GM10266 (cell line): ENCODE results near the gene SPTBN2.

Experiments
- DNase-seq: peaks from one replicate; pipeline ENCODE4 v3.0.0; 2012; ENCODE audit errors: extremely low spot score
- TF ChIP-seq, protein P1 (sequence below): IDR thresholded peaks from 2 replicates; pipeline ENCODE4 v1.5.1; 2012; ENCODE audit warnings: mild to moderate bottlenecking, low read depth; ENCODE audit not compliant: control insufficient read depth, insufficient read depth; ENCODE audit errors: missing control alignments

SPTBN2 gene

GRCh38 chr11:66749091-66749490 is 20.1 kb upstream of the SPTBN2 start:
- DNase-seq, result no peak
- TF ChIP-seq, protein P1, sequence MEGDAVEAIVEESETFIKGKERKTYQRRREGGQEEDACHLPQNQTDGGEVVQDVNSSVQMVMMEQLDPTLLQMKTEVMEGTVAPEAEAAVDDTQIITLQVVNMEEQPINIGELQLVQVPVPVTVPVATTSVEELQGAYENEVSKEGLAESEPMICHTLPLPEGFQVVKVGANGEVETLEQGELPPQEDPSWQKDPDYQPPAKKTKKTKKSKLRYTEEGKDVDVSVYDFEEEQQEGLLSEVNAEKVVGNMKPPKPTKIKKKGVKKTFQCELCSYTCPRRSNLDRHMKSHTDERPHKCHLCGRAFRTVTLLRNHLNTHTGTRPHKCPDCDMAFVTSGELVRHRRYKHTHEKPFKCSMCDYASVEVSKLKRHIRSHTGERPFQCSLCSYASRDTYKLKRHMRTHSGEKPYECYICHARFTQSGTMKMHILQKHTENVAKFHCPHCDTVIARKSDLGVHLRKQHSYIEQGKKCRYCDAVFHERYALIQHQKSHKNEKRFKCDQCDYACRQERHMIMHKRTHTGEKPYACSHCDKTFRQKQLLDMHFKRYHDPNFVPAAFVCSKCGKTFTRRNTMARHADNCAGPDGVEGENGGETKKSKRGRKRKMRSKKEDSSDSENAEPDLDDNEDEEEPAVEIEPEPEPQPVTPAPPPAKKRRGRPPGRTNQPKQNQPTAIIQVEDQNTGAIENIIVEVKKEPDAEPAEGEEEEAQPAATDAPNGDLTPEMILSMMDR, result no peak

DNA sequence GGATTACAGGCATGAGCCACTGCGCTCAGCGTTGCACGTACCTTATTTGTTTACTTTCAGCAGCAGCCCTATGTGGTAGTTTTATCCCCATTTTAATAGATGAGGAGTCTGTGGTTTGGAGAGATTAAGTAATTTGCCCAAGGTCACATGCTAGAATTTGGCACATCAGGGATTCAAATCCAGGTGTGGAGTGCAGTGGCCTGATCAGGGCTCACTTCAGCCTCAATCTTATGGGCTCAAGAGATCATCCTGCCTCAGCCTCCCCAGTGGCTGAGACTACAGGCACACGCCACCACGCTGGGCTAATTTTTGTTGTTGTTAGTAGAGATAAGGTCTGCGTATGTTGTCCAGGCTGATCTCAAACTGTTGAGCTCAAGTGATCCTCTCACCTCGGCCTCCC is 18.5 kb upstream of the SPTBN2 start:
- DNase-seq, result no peak
- TF ChIP-seq, protein P1, result no peak

DNA sequence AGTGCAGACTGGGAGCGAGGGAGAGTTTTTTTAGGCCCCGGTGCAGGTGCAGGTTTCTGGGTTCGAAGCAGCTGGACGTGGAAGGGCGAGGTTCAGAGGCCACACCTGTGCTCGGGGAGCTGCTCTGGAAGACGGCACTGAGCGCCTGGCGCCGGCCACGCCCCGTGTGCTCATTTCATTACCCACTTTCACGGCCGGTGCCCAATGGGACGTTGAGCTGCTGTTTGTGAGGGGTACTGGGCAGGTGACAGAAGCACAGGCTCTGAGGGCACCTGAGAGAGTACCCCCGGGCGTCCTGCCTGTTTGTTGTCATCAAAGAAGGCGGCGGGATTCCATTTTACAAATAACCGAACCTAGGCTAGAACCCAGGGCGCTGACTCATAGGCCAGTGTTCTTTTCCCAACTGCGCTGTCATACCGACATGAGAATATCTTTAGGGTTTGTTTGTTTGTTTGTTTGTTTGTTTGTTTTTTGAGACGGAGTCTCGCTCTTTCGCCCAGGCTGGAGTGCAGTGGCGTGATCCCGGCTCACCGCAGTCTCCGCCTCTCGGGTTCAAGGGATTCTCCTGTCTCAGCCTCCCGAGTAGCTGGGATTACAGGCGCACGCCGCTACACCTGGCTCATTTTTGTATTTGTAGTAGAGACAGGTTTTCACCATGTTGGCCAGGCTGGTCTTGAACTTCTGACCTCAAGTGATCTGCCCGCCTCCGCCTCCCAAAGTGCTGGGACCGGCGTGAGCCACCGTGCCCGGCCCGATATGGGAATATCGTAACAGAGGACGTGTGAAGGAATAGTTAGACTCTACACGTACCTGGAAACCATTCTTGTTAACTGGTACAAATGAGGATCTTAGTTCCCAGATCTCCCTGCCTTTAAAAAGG is 16.6 kb upstream of the SPTBN2 start:
- TF ChIP-seq, protein P1, result no peak
- DNase-seq, result peak; percentile 69

DNA sequence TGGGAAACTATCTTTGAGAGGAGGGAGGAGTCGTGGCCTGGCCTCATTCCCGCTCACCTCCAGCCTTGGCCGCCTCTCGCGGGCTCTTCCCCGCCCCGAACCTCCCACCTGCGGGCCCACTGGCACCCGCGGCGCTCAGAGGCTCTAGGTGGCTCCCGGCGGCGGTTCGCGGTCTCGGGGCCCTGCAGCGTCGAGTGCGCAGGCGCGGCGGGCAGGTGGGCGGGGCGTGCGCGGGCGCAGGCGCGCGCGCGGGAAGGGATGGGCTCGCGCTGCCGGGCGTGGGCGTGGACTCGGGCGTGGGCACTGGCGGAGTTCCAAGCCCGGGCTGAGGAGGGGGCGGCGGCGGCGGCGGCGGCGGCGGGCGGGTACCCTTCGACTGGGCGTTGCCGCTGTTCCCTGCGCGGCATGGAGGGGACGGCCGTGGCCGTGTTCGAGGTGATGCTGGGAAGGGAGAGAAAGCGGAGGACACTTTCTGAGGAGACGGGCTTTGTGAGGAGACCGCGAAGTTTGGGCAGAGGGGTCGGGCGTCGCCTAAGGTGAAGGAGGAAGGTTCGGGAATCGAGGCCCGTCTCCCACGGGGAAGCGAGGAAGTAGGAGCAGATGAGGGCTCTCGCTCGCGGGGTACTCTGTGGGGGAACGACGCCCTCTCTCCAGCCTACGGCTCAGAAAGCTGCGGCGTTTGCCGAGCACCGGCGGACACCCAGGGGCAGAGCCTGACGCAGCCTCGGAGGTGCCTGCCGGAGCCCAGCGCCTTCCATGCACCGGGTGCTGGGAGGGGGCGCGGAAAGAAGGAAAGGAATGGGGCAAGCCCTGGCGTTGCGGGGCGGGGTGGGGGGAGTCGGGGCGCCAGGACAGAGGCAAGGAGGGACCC is 15.7 kb upstream of the SPTBN2 start:
- DNase-seq, result peak; percentile 98
- TF ChIP-seq, protein P1, result no peak

DNA sequence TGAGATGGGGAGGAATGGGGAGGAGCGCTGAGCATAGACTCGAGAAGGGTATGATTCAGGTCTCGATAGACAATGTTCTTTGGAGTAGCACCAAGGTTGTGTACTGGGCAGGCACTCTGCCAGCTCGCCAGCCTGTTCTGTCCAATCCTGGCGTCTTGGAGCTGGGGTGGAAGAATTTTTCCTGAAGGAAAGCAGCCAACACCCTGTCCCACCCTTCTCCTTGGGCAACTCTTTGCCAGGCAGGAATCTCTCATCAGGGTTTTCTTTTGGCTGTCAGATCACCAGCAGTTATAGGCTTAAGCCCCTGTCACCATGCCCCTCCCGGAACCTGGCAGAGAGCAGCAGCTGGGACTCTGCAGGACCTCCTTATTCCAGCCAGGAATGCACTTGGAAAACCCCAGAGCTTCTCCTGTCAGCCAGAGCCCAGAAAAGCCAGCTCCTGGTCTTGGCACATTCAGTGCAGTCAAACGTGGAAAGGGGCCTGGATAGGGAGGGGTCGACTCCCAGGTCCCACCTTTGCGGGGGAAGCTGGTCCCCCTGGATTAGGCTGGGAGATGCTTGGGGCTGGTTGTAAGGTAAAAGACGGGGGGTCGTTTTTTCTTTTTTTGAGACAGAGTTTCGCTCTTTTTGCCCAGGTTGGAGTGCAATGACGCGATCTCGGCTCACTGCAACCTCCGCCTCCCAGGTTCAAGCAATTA is 14.4 kb upstream of the SPTBN2 start:
- TF ChIP-seq, protein P1, result no peak
- DNase-seq, result no peak

- TF ChIP-seq, protein P1, result no peak
- DNase-seq, result no peak
Measured at GRCh38 chr11:66741153-66741552, 12.1 kb upstream of the SPTBN2 start.
